ENCODE results near the gene RABGAP1L. TPM values are rescaled to one million over a fixed set of nuclear protein-coding genes. Genes with fewer than 3 reads are reported as not detected.
"Not testable (repeated sequence)": the region's sequence is repeated elsewhere in the genome, so short reads cannot be mapped to it uniquely, and the experiment has no call there.

RABGAP1L gene
- polyA plus RNA-seq, 1 donor, result 28.0 TPM

GRCh38 chr1:174153085-174153824 is 6.1 kb upstream of the RABGAP1L start:
- DNase-seq, result no peak

- DNase-seq, result no peak
These were observed 5.6 kb upstream of the RABGAP1L start for GRCh38 chr1:174153825-174154107.

- no peak for DNase-seq
These were observed 2.9 kb upstream of the RABGAP1L start for GRCh38 chr1:174156437-174156836.

GRCh38 chr1:174157157-174157806 is 2.0 kb upstream of the RABGAP1L start:
- DNase-seq, result no peak

- no peak for DNase-seq
These were observed 511 bp upstream of the RABGAP1L start for GRCh38 chr1:174158767-174159251.

- DNase-seq, result peak; percentile 13
These were observed 771 bp downstream of the RABGAP1L start for GRCh38 chr1:174160109-174160473.

- no peak for DNase-seq
These were observed 1.3 kb downstream of the RABGAP1L start for GRCh38 chr1:174160603-174161002.

- no peak for DNase-seq
These were observed 2.5 kb downstream of the RABGAP1L start for GRCh38 chr1:174161813-174162212.

GRCh38 chr1:174164826-174165225 is 5.5 kb downstream of the RABGAP1L start:
- DNase-seq, result no peak

- DNase-seq, result no peak
These were observed 6.3 kb downstream of the RABGAP1L start for GRCh38 chr1:174165471-174166137.

- no peak for DNase-seq
These were observed 7.4 kb downstream of the RABGAP1L start for GRCh38 chr1:174166530-174167264.

- no peak for DNase-seq
These were observed 8.0 kb downstream of the RABGAP1L start for GRCh38 chr1:174167265-174167803.

- no peak for DNase-seq
These were observed 10.0 kb downstream of the RABGAP1L start for GRCh38 chr1:174169342-174169741.

- no peak for DNase-seq
These were observed 11.8 kb downstream of the RABGAP1L start for GRCh38 chr1:174171073-174171472.

GRCh38 chr1:174174461-174175329 is 15.4 kb downstream of the RABGAP1L start:
- DNase-seq, result no peak

GRCh38 chr1:174178459-174178858 is 19.1 kb downstream of the RABGAP1L start:
- not testable (repeated sequence) for DNase-seq

GRCh38 chr1:174189428-174190062 is 30.2 kb downstream of the RABGAP1L start:
- DNase-seq, result no peak

- DNase-seq, result no peak
These were observed 31.4 kb downstream of the RABGAP1L start for GRCh38 chr1:174190691-174191199.

GRCh38 chr1:174191349-174191862 is 32.1 kb downstream of the RABGAP1L start:
- peak; percentile 17 for DNase-seq

- no peak for DNase-seq
These were observed 35.1 kb downstream of the RABGAP1L start for GRCh38 chr1:174194461-174194860.

All from left kidney (tissue), 2 donors.